Stimulated activated CD8-positive, alpha-beta memory T cell treated with anti-CD3 and anti-CD28 coated beads, Interleukin-4, amount 100 ng/mL, for 1 hour (primary cell): ENCODE results near the gene PHYKPL.

Experiments used
- DNase-seq, 2 donors: peaks; one replicate each; pipeline ENCODE4 v3.0.0-alpha.2; 2020; ENCODE audit warnings: low read depth in 2 of 2, low spot score in 1 of 2

PHYKPL gene

DNA sequence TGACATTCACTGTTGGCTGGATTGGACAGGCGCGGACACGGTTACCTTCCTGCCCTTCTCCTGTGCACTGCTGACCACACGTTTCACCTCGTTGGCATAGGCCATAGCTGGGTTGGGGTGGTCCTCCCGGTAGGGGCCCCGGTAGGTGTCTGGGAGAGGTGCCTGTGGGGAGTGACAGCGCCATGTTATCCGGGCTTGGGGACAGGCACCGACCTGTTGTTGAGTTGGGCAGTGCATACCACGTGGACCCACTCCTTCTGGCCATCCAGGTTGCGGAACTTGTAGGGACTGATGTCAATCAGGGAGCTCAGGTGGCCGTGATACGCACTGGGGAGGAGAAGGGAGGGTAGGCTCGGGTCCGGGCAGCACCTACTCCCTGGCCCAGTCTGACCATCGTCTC, 8.2 kb downstream of the PHYKPL start:
- no peak for DNase-seq

- DNase-seq, result no peak
Observed at GRCh38 chr5:178223828-178224335, 8.7 kb downstream of the PHYKPL start.

DNA sequence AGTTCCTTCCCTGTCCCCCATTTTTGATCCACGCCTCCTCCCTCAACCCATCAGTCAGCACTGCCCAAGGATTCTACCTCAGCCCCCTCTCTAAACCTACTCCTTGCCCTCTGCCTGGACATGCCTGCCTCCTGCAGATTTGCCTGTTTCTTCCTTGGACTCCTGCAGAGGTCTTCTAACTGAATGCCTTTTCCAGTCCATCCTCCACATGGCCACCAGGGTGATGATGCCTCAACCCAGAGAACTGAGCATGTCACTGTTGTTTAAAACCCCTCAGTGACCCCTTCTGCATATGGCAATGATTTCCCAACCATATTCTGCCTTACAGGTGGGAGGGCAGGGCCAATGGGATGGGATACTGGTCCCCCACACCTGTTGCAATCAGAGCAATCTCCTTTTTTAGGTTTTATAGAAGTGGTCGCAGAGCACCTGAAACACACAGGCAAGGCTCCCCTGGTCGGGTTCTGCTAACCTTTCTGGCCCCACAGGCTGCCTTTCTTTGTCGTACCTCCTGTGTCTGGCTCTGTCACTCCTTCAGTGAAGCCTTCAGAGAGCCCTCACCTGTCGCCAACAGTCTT, 9.3 kb downstream of the PHYKPL start:
- no peak for DNase-seq

DNA sequence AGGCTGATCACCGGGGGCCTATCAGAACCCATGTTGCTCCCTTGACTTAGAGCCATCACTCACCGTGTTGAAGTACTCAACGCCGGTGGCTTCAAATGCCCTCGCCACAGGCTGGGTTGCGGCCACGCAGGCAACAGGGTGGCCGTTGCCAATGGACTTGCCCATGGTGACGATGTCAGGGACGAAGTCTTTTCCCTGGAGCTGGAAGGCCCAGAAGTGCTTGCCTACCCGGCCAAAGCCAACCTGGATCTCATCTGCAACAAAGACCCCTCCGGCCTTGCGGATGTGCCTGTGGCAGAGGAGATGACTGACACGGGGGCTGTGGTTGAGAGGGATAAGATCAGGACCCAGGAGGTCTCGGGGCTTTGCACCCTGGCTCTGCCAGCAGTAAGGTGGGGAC, 10.3 kb downstream of the PHYKPL start:
- DNase-seq, result no peak

- no peak for DNase-seq
Observed at GRCh38 chr5:178221853-178222252, 10.7 kb downstream of the PHYKPL start.

GRCh38 chr5:178221282-178221681, 11.3 kb downstream of the PHYKPL start:
- no peak for DNase-seq

DNA sequence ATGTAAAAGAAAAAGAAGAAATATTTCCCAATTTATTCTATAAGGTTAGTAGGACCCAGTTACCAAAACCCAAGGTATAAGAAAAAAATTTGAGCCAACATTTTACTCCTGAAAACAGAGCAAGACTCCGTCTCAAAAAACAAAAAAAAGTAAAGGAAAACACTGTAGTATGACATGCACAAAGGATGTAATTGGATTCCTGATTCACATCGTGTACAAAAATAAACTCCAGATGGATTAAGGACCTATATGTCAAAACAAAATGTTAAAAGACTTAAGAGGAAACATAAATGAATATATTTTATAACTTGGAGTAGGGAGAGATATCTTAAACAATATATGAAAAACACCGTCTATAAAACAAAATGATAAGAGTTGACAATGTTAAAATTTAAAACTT, 13.8 kb downstream of the PHYKPL start:
- no peak for DNase-seq

DNA sequence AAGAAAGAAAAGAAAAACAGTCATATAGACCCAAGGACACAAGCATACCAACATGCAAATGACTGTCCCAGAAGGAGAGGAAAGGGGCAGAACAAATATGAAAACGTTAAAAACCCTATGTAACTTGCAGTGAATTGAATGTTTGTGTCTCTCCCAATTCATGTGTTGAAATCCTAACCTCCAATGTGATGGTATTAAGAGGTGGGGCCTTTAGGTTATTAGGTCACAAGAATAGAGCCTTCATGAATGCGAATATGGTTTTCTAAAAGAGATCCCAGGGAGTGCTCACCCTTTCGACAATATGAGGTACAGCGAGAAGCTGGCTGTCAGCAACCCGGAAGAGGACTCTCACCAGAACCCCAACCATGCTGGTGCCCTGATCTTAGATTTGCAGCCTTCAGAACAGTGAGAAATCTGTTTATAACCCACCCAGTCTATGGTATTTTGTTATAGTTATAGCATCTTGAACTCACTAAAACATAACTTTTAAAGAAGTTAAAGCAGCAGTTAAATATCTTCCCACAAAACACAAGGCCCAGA, 14.3 kb downstream of the PHYKPL start:
- no peak for DNase-seq

DNA sequence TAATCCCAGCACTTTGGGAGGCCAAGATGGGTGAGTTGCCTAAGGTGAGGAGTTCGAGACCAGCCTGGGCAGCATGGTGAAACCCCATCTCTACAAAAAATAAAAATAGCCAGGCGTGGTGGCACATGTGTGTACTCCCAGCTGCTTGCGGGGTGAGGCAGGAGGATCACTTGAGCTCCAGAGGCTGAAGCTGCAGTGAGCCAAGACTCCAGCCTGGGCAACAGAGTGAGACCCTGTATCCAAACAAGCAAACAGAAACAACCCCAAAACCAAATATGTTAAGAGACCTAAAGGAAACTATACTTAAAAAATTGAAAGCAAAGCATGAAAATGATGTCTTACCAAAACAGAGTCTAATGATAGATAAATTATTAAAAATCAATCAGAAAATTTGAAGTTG, 15.8 kb downstream of the PHYKPL start:
- no peak for DNase-seq

- no peak for DNase-seq
Observed at GRCh38 chr5:178216088-178216534, 16.5 kb downstream of the PHYKPL start.

- no peak for DNase-seq
Observed at GRCh38 chr5:178215280-178216002, 17.2 kb downstream of the PHYKPL start.

GRCh38 chr5:178214160-178214803, 18.3 kb downstream of the PHYKPL start:
- DNase-seq, result no peak

GRCh38 chr5:178213748-178214151, 18.9 kb downstream of the PHYKPL start:
- DNase-seq, result no peak

DNA sequence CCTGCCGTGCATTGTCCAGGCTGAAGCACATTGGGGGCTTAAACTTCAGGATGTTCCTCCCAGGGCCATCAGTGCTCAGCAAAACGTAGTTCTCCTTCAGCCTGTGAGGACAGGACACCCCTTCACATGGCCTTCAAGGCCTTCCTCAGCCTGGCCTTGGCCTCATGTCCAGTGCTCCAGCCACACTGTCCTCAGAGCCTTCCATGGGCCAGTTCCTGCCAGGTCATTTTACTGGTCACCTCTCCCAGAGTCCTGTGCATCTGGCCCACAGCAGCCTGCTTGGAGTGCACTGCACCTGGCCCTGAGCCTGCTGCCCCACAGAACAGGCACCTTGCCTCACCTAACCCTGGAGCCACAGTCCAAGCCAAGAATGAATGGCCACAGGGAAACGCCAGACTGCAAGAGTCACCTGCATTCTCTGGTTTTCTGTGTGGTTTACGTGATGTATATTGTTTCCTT, 19.6 kb downstream of the PHYKPL start:
- no peak for DNase-seq

DNA sequence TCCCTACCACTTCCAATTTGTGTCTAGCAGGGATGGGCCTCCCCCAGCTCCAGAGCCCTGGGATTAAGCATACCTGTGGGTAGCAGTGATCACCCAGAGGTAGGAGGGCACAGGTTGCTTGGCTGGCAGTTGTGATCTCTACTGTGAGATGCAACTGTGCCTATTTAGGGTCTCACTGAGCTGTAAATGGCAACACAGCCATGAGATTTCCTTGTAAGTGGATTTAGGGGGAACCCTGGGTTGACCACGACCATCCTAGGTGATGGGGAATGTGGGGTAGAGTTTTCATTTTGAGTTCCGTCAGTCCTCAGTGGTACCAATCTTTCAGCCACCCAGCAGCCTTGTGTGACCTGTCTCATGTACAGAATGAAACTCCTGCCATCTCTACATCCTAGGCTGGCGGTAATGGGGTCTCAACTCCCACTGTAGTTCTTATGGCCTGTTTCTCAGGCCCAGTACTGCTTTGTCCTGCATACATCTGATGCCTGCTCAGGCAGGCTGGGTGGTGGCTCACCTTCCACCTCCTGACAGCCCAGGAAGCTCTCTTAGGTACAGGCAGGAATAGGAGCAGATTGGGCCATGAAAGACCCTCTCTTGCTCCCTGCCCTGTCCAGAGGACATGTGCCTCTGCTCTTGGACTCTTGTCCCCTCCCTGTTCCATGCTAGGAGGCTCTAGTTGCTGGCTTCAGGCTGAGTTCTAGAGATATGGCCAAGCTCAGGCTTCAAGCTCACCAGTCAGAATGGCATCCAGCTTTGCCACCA, 20.2 kb downstream of the PHYKPL start:
- DNase-seq, result no peak

DNA sequence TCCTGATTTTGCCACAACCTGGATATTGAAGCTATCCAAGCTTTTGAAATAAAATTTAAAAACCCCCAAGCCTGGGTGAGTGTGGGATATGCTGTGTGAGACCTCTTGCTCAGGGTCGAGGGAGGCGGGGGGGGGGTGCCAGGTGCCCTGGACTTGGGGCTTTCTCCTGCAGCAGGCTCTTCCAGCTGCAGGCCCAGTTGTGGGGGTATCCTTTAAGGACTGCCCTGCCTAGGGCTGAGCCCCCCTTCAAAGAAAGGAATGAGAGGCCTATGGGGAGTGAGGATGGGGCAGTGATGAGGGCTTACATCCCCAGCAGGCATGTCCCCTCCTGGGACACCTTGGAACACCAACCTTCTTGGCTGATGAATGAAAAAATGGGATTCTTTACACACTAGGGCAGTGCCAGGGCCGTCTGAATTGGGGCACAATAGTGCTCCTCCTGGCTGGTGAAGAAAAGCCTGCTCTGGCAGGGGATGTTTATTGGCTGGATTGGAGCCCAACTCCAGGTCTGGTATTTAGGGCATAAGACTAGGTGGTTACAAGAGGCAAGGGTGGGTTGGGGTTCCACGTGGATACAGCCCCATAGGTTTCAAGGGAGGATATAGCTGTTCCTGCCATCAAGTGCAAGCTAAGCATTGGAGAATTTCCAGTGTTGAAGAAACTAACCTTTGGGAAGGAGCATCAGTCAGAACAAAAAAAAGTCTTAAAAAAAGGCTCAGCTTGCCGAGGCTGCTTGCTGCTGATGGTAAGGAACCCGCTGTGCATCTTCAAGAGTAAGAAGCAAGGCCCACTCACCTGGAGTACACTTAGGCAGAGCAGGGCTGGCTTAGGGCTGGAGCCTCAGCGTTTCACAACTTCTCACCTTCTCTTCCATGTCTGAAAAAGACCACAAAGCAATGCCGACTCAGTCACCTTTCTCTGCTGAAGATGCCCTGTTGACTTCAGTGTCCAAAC, 21.2 kb downstream of the PHYKPL start:
- DNase-seq, result no peak

DNA sequence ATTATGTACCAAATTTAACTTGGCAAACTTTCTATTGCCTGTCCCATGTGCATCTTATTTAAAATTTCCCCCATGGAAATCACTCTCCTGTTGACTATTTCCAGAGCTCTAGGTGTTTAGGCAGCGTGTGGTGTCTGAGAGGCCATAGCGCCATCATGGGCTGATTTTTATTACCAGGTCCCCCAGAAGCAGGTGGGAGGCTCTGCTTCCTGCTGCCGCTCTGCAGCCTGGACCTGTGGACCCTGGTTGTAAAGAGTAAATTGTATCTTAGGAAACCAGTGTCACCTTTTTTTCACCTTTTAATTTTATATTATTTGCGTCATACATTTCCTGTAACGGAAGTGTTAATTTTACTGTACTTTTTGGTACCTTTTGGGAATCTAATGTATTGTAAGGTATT, 21.9 kb downstream of the PHYKPL start:
- DNase-seq, result no peak

DNA sequence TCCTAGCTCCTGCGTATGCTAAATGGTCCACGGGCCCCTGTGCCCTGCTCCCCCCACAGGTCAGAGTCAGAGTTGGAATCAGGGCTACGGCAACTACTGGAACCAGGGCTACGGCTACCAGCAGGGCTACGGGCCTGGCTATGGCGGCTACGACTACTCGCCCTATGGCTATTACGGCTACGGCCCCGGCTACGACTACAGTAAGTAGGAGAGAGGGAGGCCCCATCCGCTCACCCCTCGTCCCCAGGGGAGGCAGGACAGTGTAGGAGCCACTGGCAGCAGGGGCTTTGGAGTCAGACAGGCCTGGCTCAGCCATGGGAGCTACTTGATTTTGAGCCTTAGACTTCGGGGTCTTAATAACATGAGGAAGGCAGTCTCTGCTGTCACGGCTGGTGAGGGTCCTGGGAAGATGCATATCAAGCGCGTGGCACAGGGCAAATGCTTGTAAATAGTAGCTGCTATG, 22.5 kb downstream of the PHYKPL start:
- no peak for DNase-seq

GRCh38 chr5:178209334-178210072, 23.1 kb downstream of the PHYKPL start:
- DNase-seq, result no peak
